Iris pigment epithelial cell (primary cell): ENCODE data around the gene PTCD2.

Source experiments
- DNase-seq: peaks from one replicate; pipeline ENCODE4 v3.0.0-alpha.2; 2011; ENCODE audit warnings: low read depth

The PTCD2 gene

GRCh38 chr5:72347801-72348308 is 27.7 kb downstream of the PTCD2 start:
- peak; percentile 95 for DNase-seq

- DNase-seq: no peak
Measured at GRCh38 chr5:72351376-72351775, 31.2 kb downstream of the PTCD2 start.

- no peak for DNase-seq
Measured at GRCh38 chr5:72352616-72353015, 32.4 kb downstream of the PTCD2 start.

- peak; percentile 59 for DNase-seq
Measured at GRCh38 chr5:72353046-72353445, 32.9 kb downstream of the PTCD2 start.

GRCh38 chr5:72355706-72356299 is 35.6 kb downstream of the PTCD2 start:
- peak; percentile 36 for DNase-seq

- no peak for DNase-seq
Measured at GRCh38 chr5:72356361-72356760, 36.2 kb downstream of the PTCD2 start.

GRCh38 chr5:72358925-72359324 is 38.8 kb downstream of the PTCD2 start:
- DNase-seq: no peak

GRCh38 chr5:72359886-72360285 is 39.7 kb downstream of the PTCD2 start:
- no peak for DNase-seq

GRCh38 chr5:72363166-72363802 is 43.1 kb downstream of the PTCD2 start:
- peak; percentile 92 for DNase-seq

GRCh38 chr5:72364171-72364570 is 44.0 kb downstream of the PTCD2 start:
- DNase-seq: no peak

GRCh38 chr5:72364951-72365350 is 44.8 kb downstream of the PTCD2 start:
- DNase-seq: no peak

- peak; percentile 82 for DNase-seq
Measured at GRCh38 chr5:72366324-72366976, 46.3 kb downstream of the PTCD2 start.

- no peak for DNase-seq
Measured at GRCh38 chr5:72368271-72368670, 48.1 kb downstream of the PTCD2 start.

GRCh38 chr5:72369301-72369700 is 49.1 kb downstream of the PTCD2 start:
- no peak for DNase-seq

- DNase-seq: no peak
Measured at GRCh38 chr5:72369711-72370110, 49.5 kb downstream of the PTCD2 start.

GRCh38 chr5:72372331-72372730 is 52.2 kb downstream of the PTCD2 start:
- DNase-seq: no peak

GRCh38 chr5:72372923-72373322 is 52.8 kb downstream of the PTCD2 start:
- no peak for DNase-seq

- no peak for DNase-seq
Measured at GRCh38 chr5:72374844-72375243, 54.7 kb downstream of the PTCD2 start.

GRCh38 chr5:72376381-72376780 is 56.2 kb downstream of the PTCD2 start:
- no peak for DNase-seq

GRCh38 chr5:72377910-72378638 is 57.9 kb downstream of the PTCD2 start:
- peak; percentile 74 for DNase-seq

- peak; percentile 90 for DNase-seq
Measured at GRCh38 chr5:72378639-72379289, 58.6 kb downstream of the PTCD2 start.

GRCh38 chr5:72379936-72380335 is 59.8 kb downstream of the PTCD2 start:
- peak; percentile 53 for DNase-seq
